ENCODE data around the gene NLRP9. TPM values are rescaled to one million over a fixed set of nuclear protein-coding genes. Genes with fewer than 3 reads are reported as not detected.

NLRP9 gene
- total RNA-seq, 1 experiment from 2014 or later, result not detected

- Histone ChIP-seq H3K9me3 (ENCODE audit: control insufficient read depth in 1 of 2, insufficient read depth in 1 of 2, low read depth in 1 of 2, low read length in 2 of 2) (no peaks in the 10 kb centered on the region), H3K9me2 (ENCODE audit: insufficient read depth) (no peaks in the 10 kb centered on the region), H3K79me2 (ENCODE audit: insufficient read depth, low read length) (no peaks in the 10 kb centered on the region), H3K4me2 (ENCODE audit: low read length) (no peak overlapping the region), H3K4me3 (replicated peaks in 1 of 2; ENCODE audit: low read depth in 1 of 2, low read length in 2 of 2) (no peak overlapping the region), H3K9ac (ENCODE audit: low read length) (no peak overlapping the region), H3K27me3 (ENCODE audit: insufficient read depth, low read length) (no peaks in the 10 kb centered on the region), H2AFZ (ENCODE audit: low read depth, low read length, poor library complexity, severe bottlenecking) (no peak overlapping the region), H4K20me1 (ENCODE audit: insufficient read depth) (no peaks in the 10 kb centered on the region), H3K4me1 (ENCODE audit: control insufficient read depth in 1 of 2, insufficient read depth in 2 of 2, low read length in 2 of 2) (no peaks in the 10 kb centered on the region), H3K36me3 (ENCODE audit: control insufficient read depth in 1 of 2, insufficient read depth in 2 of 2, low read length in 2 of 2) (peaks cover 5 to 18% of the 10 kb centered on the region in 2 experiments; a peak in 3 of 4 replicates), H3K27ac (ENCODE audit: low read depth, low read length) (no peak overlapping the region)
- POLR2A ChIA-PET, result no interaction called here
- RAD21 ChIA-PET (ENCODE audit: low non-redundant PET in 1 of 2, low total read pairs in 2 of 2, uncharacterized antibody in 2 of 2, unreplicated experiment in 2 of 2), result no interaction called here
- DNase-seq (ENCODE audit: low read depth, low spot score), result no peak
- TF ChIP-seq CBX3 (IDR thresholded peaks at IDR 0.05; ENCODE audit: low read depth), result no peak
- no peak for TF ChIP-seq JUND (IDR thresholded peaks at IDR 0.05)
- no peak for TF ChIP-seq POLR2AphosphoS5 (IDR thresholded peaks at IDR 0.05; ENCODE audit: low read depth, low read length)
- TF ChIP-seq EGR1 (IDR thresholded peaks at IDR 0.05; ENCODE audit: low read depth), result no peak
- no peak for TF ChIP-seq TCF7L2 (IDR thresholded peaks at IDR 0.05; ENCODE audit: borderline replicate concordance, extremely low read depth, insufficient read depth, insufficient read length)
- TF ChIP-seq ELF1 (IDR thresholded peaks at IDR 0.05; ENCODE audit: borderline replicate concordance, low read depth), result no peak
- TF ChIP-seq POLR2A (IDR thresholded peaks at IDR 0.05; ENCODE audit: borderline replicate concordance, extremely low read depth, insufficient read depth, insufficient read length), result no peak
- no peak for TF ChIP-seq EZH2 (IDR thresholded peaks at IDR 0.05)
- no peak for TF ChIP-seq EZH2phosphoT487 (IDR thresholded peaks at IDR 0.05; ENCODE audit: borderline replicate concordance)
- no peak for TF ChIP-seq SRF (IDR thresholded peaks at IDR 0.05; ENCODE audit: low read depth)
- TF ChIP-seq ATF3 (IDR thresholded peaks at IDR 0.05), result no peak
- TF ChIP-seq, protein P1, sequence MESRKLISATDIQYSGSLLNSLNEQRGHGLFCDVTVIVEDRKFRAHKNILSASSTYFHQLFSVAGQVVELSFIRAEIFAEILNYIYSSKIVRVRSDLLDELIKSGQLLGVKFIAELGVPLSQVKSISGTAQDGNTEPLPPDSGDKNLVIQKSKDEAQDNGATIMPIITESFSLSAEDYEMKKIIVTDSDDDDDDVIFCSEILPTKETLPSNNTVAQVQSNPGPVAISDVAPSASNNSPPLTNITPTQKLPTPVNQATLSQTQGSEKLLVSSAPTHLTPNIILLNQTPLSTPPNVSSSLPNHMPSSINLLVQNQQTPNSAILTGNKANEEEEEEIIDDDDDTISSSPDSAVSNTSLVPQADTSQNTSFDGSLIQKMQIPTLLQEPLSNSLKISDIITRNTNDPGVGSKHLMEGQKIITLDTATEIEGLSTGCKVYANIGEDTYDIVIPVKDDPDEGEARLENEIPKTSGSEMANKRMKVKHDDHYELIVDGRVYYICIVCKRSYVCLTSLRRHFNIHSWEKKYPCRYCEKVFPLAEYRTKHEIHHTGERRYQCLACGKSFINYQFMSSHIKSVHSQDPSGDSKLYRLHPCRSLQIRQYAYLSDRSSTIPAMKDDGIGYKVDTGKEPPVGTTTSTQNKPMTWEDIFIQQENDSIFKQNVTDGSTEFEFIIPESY (IDR thresholded peaks at IDR 0.05; ENCODE audit: extremely low read depth, insufficient replicate concordance, low read length), result no peak
- TF ChIP-seq SIN3A (IDR thresholded peaks at IDR 0.05; ENCODE audit: low read depth), result no peak
- TF ChIP-seq YY1 (IDR thresholded peaks at IDR 0.05; ENCODE audit: extremely low read depth, insufficient replicate concordance, low read depth, low read length), result no peak
- TF ChIP-seq, protein P2, sequence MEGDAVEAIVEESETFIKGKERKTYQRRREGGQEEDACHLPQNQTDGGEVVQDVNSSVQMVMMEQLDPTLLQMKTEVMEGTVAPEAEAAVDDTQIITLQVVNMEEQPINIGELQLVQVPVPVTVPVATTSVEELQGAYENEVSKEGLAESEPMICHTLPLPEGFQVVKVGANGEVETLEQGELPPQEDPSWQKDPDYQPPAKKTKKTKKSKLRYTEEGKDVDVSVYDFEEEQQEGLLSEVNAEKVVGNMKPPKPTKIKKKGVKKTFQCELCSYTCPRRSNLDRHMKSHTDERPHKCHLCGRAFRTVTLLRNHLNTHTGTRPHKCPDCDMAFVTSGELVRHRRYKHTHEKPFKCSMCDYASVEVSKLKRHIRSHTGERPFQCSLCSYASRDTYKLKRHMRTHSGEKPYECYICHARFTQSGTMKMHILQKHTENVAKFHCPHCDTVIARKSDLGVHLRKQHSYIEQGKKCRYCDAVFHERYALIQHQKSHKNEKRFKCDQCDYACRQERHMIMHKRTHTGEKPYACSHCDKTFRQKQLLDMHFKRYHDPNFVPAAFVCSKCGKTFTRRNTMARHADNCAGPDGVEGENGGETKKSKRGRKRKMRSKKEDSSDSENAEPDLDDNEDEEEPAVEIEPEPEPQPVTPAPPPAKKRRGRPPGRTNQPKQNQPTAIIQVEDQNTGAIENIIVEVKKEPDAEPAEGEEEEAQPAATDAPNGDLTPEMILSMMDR (IDR thresholded peaks at IDR 0.05 in 2 of 3, conservative IDR thresholded peaks at IDR 0.05 in 1 of 3; ENCODE audit: borderline replicate concordance in 1 of 3, insufficient read depth in 1 of 3, low read depth in 2 of 3, low read length in 2 of 3), result no peak
- no peak for TF ChIP-seq FOSL1 (IDR thresholded peaks at IDR 0.05; ENCODE audit: low read depth)
- no peak for TF ChIP-seq RAD21 (IDR thresholded peaks at IDR 0.05; ENCODE audit: low read depth)
- no peak for TF ChIP-seq CEBPB (IDR thresholded peaks at IDR 0.05; ENCODE audit: low read depth)
- no peak for TF ChIP-seq SP1 (IDR thresholded peaks at IDR 0.05; ENCODE audit: low read depth)
- intact Hi-C loops (cut with micrococcal nuclease), result no loop called here
- BruUV-seq (replicated peaks), result no TSS peak
- CTCF ChIA-PET, result interaction anchor here (1.0 kb wide), 1 partner anchor 107 kb away, joined by 5 read pairs; no protein-coding TSS in a partner anchor
- no peak for ATAC-seq
Measured at GRCh38 chr19:55702131-55702627, 36.0 kb downstream of the NLRP9 start.
